ENCODE results near the gene CNPPD1. TPM values are rescaled to one million over a fixed set of nuclear protein-coding genes. Genes with fewer than 3 reads are reported as not detected.
A peak's percentile ranks its signal among the peaks of the same experiment; 100 is the strongest.
"Not testable (repeated sequence)": the region's sequence is repeated elsewhere in the genome, so short reads cannot be mapped to it uniquely, and the experiment has no call there.

CNPPD1 gene
- total RNA-seq, 1 donor from 2014 or later = 44.2 TPM

GRCh38 chr2:219206328-219207133 is 29.8 kb upstream of the CNPPD1 start, which contains the start of gene ZFAND2B:
TSS of gene ZFAND2B (plus strand) at chr2:219206782. CDS start at chr2:219206988, 206 bp downstream.
- DNase-seq (ENCODE audit: low read depth) = peak; percentile 81
- TF ChIP-seq, protein P1, sequence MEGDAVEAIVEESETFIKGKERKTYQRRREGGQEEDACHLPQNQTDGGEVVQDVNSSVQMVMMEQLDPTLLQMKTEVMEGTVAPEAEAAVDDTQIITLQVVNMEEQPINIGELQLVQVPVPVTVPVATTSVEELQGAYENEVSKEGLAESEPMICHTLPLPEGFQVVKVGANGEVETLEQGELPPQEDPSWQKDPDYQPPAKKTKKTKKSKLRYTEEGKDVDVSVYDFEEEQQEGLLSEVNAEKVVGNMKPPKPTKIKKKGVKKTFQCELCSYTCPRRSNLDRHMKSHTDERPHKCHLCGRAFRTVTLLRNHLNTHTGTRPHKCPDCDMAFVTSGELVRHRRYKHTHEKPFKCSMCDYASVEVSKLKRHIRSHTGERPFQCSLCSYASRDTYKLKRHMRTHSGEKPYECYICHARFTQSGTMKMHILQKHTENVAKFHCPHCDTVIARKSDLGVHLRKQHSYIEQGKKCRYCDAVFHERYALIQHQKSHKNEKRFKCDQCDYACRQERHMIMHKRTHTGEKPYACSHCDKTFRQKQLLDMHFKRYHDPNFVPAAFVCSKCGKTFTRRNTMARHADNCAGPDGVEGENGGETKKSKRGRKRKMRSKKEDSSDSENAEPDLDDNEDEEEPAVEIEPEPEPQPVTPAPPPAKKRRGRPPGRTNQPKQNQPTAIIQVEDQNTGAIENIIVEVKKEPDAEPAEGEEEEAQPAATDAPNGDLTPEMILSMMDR (IDR thresholded peaks at IDR 0.05; ENCODE audit: insufficient read depth, low read length, severe bottlenecking) = peak; percentile 2
- Histone ChIP-seq H3K36me3 (ENCODE audit: control insufficient read depth, insufficient read depth, low read length) (peaks cover 16% of the 10 kb centered on the region), H3K27me3 (ENCODE audit: control insufficient read depth, insufficient read depth, low read length) (no peaks in the 10 kb centered on the region), H3K4me3 (ENCODE audit: low read depth, low read length) (peak within 1 kb of the TSS; percentile 80)
- no peak for FAIRE-seq

DNA sequence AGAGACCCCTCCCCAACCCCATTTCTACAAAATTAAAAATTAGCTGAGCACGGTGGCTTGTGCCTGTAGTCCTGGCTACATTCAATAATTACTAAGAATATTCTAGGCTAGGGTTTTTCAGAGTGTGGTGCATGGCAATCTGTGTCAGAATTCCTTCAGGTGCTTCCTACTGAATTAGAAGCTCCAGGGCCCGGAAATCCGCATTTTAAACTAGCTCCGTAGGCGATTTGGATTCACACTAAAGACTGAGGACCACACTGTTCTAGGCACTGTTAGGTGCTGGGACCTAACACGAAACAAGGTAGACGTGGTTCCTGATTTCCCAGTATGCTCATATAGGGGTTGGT is 29.2 kb upstream of the CNPPD1 start:
- Histone ChIP-seq H3K36me3 (ENCODE audit: control insufficient read depth, insufficient read depth, low read length) (peaks cover 13% of the 10 kb centered on the region), H3K27me3 (ENCODE audit: control insufficient read depth, insufficient read depth, low read length) (no peaks in the 10 kb centered on the region), H3K4me3 (ENCODE audit: low read depth, low read length) (peak overlapping the region; percentile 80)
- FAIRE-seq (no peak), DNase-seq (ENCODE audit: low read depth) (no peak)
- TF ChIP-seq, protein P1 (IDR thresholded peaks at IDR 0.05; ENCODE audit: insufficient read depth, low read length, severe bottlenecking) = no peak

DNA sequence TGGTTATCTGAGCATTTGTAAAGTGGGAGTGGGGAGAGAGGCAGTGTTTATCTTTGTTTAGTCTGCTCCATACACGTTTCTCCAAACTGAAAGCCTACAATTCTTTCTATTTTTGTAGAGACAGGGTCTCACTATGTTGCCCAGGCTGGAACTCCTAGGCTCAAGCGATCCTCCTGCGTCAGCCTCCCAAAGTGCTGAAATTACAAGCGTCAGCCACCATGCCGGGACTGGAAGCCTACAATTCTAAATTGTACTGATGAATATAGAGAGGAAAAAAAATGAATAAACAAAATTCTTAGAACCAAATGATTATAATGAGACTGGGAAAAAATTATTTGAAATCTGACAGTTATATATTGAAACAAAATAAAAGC is 28.4 kb upstream of the CNPPD1 start:
- DNase-seq (ENCODE audit: low read depth) (no peak), FAIRE-seq (no peak)
- Histone ChIP-seq H3K27me3 (ENCODE audit: control insufficient read depth, insufficient read depth, low read length) (no peaks in the 10 kb centered on the region), H3K4me3 (ENCODE audit: low read depth, low read length) (no peak overlapping the region), H3K36me3 (ENCODE audit: control insufficient read depth, insufficient read depth, low read length) (peaks cover 9% of the 10 kb centered on the region)
- TF ChIP-seq, protein P1 (IDR thresholded peaks at IDR 0.05; ENCODE audit: insufficient read depth, low read length, severe bottlenecking) = no peak

GRCh38 chr2:219204425-219205164 is 27.9 kb upstream of the CNPPD1 start:
- Histone ChIP-seq H3K36me3 (ENCODE audit: control insufficient read depth, insufficient read depth, low read length) (peaks cover 6% of the 10 kb centered on the region), H3K27me3 (ENCODE audit: control insufficient read depth, insufficient read depth, low read length) (no peaks in the 10 kb centered on the region), H3K4me3 (ENCODE audit: low read depth, low read length) (no peak overlapping the region)
- TF ChIP-seq, protein P1 (IDR thresholded peaks at IDR 0.05; ENCODE audit: insufficient read depth, low read length, severe bottlenecking) = no peak
- FAIRE-seq (no peak), DNase-seq (ENCODE audit: low read depth) (no peak)

DNA sequence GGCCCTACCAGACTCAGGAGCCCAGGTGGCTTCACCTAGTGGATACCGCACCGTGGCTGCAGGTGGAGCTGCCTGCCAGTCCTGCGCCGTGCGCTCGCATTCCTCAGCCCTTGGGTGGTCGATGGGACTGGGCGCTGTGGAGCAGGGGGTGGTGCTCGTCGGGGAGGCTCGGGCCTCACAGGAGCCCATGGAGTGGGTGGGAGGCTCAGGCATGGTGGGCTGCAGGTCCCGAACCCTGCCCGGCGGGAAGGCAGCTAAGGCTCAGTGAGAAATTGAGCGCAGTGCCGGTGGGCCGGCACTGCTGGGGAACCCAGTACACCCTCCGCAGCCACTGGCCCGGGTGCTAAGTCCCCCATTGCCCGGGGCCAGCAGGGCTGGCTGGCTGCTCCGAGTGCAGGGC is 24.6 kb upstream of the CNPPD1 start:
- not testable (repeated sequence) for DNase-seq (ENCODE audit: low read depth); H3K27me3 ChIP-seq (ENCODE audit: control insufficient read depth, insufficient read depth, low read length); H3K36me3 ChIP-seq (ENCODE audit: control insufficient read depth, insufficient read depth, low read length); FAIRE-seq; H3K4me3 ChIP-seq (ENCODE audit: low read depth, low read length)

- H3K36me3 ChIP-seq (ENCODE audit: control insufficient read depth, insufficient read depth, low read length); DNase-seq (ENCODE audit: low read depth); FAIRE-seq: not testable (repeated sequence)
Measured at GRCh38 chr2:219200502-219201326, 24.0 kb upstream of the CNPPD1 start.

More at GRCh38 chr2:219200502-219201326, 24.0 kb upstream of the CNPPD1 start:
- H3K4me3 ChIP-seq (ENCODE audit: low read depth, low read length); H3K27me3 ChIP-seq (ENCODE audit: control insufficient read depth, insufficient read depth, low read length): not testable (repeated sequence)

All from bronchial epithelial cell (primary cell).